Measurements from ENCODE around the gene TRIP12. TPM values are rescaled to one million over a fixed set of nuclear protein-coding genes. Genes with fewer than 3 reads are reported as not detected.
"Not testable (repeated sequence)": the region's sequence is repeated elsewhere in the genome, so short reads cannot be mapped to it uniquely, and the experiment has no call there.

Gene TRIP12
- polyA plus RNA-seq (2013, experiment 1 of 4), result 122 TPM
- 131 TPM for polyA plus RNA-seq (2013, experiment 2 of 4)
- polyA plus RNA-seq (2013, experiment 3 of 4), result 79.0 TPM
- 101 TPM for polyA plus RNA-seq (2013, experiment 4 of 4)

GRCh38 chr2:229921892-229922448 lies at the start of gene TRIP12:
Gene TRIP12, minus strand, starts transcription at chr2:229922009. Its CDS starts 41,930 bp downstream, at chr2:229880079.
- H3K27ac ChIP-seq (ENCODE audit: insufficient read depth, low read depth, low read length, poor library complexity, severe bottlenecking), result peak within 1 kb of the TSS; percentile 85
- H3K4me1 ChIP-seq (ENCODE audit: control insufficient read depth, insufficient read depth, low read length), result no peaks in the 10 kb centered on the region
- H3K4me3 ChIP-seq (ENCODE audit: insufficient read depth, low read depth, low read length), result peak within 1 kb of the TSS; percentile 94
- whole genome bisulfite sequencing, 2 experiments, result 0% methylated on average over 49 of the region's 49 CpGs
- H3K27me3 ChIP-seq (ENCODE audit: control insufficient read depth, insufficient read depth, low read length, poor library complexity, severe bottlenecking), result no peaks in the 10 kb centered on the region
- H3K36me3 ChIP-seq (ENCODE audit: control insufficient read depth, insufficient read depth, low read length), result no peaks in the 10 kb centered on the region
- no peaks in the 10 kb centered on the region for H3K9me3 ChIP-seq (ENCODE audit: control insufficient read depth, low read length)

DNA sequence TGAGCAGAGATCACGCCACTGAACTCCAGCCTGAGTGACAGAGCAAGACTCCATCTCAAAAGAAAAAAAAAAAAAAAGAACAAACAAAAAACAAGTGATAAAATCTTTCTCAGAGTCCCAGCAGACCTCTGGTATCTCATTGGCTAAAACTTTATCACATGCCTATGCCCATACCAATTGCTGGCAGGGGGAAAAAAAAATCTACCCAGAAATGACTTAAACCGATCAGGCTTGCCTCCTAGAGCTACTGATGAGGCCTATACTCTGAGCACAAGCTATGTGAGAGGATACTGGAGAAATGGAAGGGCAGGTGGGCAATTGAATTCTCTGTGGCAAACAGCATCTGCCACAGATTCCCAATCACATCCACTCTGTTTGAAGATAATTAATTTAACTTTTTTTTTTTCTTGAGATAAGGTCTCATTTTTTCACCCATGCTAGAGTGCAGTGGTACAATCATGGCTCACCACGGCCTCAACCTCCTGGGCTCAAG lies 49.5 kb upstream of the TRIP12 start:
- Histone ChIP-seq H3K36me3 (ENCODE audit: control insufficient read depth, insufficient read depth, low read length) (no peaks in the 10 kb centered on the region), H3K4me3 (ENCODE audit: insufficient read depth, low read depth, low read length) (no peak overlapping the region), H3K27ac (ENCODE audit: insufficient read depth, low read depth, low read length, poor library complexity, severe bottlenecking) (no peak overlapping the region), H3K9me3 (ENCODE audit: control insufficient read depth, low read length) (no peaks in the 10 kb centered on the region), H3K27me3 (ENCODE audit: control insufficient read depth, insufficient read depth, low read length, poor library complexity, severe bottlenecking) (no peaks in the 10 kb centered on the region), H3K4me1 (ENCODE audit: control insufficient read depth, insufficient read depth, low read length) (no peaks in the 10 kb centered on the region)
- WGBS, 2 experiments, result 88 to 93% methylated on average over 2 to 3 of the region's 3 CpGs

DNA sequence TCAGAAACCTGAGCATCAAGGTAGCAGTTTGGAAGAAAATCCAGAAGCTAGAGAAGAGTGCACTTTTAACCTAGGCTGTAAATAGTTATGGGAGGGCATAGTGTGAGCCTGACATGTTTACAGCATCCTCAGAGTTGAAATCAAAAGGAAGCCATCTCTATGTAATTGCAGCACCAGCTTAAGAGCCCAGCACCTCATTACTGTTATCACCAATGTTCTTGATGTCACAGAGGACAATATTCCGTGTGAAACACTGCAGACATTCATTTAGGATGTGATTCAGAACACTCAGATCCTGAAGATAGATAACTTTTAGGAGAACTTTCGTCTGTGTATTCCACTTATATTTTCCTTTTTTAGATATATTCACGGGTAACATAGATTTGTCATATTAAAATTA lies 48.6 kb upstream of the TRIP12 start:
- Histone ChIP-seq H3K4me3 (ENCODE audit: insufficient read depth, low read depth, low read length) (no peak overlapping the region), H3K27me3 (ENCODE audit: control insufficient read depth, insufficient read depth, low read length, poor library complexity, severe bottlenecking) (no peaks in the 10 kb centered on the region), H3K27ac (ENCODE audit: insufficient read depth, low read depth, low read length, poor library complexity, severe bottlenecking) (no peak overlapping the region), H3K9me3 (ENCODE audit: control insufficient read depth, low read length) (no peaks in the 10 kb centered on the region), H3K4me1 (ENCODE audit: control insufficient read depth, insufficient read depth, low read length) (no peaks in the 10 kb centered on the region), H3K36me3 (ENCODE audit: control insufficient read depth, insufficient read depth, low read length) (no peaks in the 10 kb centered on the region)
- 81 to 88% methylated on average over 1 of the region's 3 CpGs for WGBS, 2 experiments

- Histone ChIP-seq H3K4me1 (ENCODE audit: control insufficient read depth, insufficient read depth, low read length) (no peaks in the 10 kb centered on the region), H3K36me3 (ENCODE audit: control insufficient read depth, insufficient read depth, low read length) (no peaks in the 10 kb centered on the region), H3K9me3 (ENCODE audit: control insufficient read depth, low read length) (no peaks in the 10 kb centered on the region), H3K27ac (ENCODE audit: insufficient read depth, low read depth, low read length, poor library complexity, severe bottlenecking) (no peak overlapping the region), H3K4me3 (ENCODE audit: insufficient read depth, low read depth, low read length) (no peak overlapping the region), H3K27me3 (ENCODE audit: control insufficient read depth, insufficient read depth, low read length, poor library complexity, severe bottlenecking) (no peaks in the 10 kb centered on the region)
- 86 to 91% methylated on average over 3 of the region's 3 CpGs for WGBS, 2 experiments
Measured at GRCh38 chr2:229969921-229970320, 48.1 kb upstream of the TRIP12 start.

- H3K27me3 ChIP-seq (ENCODE audit: control insufficient read depth, insufficient read depth, low read length, poor library complexity, severe bottlenecking); H3K4me3 ChIP-seq (ENCODE audit: insufficient read depth, low read depth, low read length); H3K27ac ChIP-seq (ENCODE audit: insufficient read depth, low read depth, low read length, poor library complexity, severe bottlenecking); H3K9me3 ChIP-seq (ENCODE audit: control insufficient read depth, low read length); H3K36me3 ChIP-seq (ENCODE audit: control insufficient read depth, insufficient read depth, low read length); H3K4me1 ChIP-seq (ENCODE audit: control insufficient read depth, insufficient read depth, low read length): not testable (repeated sequence)
- WGBS, 2 experiments, result 90 to 94% methylated on average over 9 of the region's 9 CpGs
Measured at GRCh38 chr2:229963596-229963995, 41.8 kb upstream of the TRIP12 start.

DNA sequence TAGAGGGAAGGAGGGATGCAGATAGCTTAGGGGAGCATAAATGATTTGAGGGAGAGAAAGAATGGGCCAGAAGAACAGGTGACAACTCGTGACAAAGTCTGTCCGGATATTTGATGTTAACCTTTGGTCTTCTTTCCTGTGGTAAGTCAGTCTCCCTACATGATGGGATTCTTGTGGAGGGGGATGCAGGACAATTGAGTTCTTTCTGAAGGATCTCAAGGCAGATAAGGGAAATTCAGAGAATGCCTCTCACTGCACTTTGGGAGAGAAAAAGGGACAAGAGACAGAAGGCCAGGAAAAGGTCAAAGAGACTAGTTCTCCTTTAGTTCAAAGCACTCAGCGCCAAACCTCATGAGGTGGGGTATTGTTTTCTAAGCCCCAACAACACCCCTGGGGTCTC lies 34.7 kb upstream of the TRIP12 start:
- H3K36me3 ChIP-seq (ENCODE audit: control insufficient read depth, insufficient read depth, low read length), result no peaks in the 10 kb centered on the region
- no peak overlapping the region for H3K4me3 ChIP-seq (ENCODE audit: insufficient read depth, low read depth, low read length)
- H3K4me1 ChIP-seq (ENCODE audit: control insufficient read depth, insufficient read depth, low read length), result peaks cover 12% of the 10 kb centered on the region
- WGBS, 2 experiments, result 84 to 86% methylated on average over 3 of the region's 3 CpGs
- H3K9me3 ChIP-seq (ENCODE audit: control insufficient read depth, low read length), result no peaks in the 10 kb centered on the region
- no peak overlapping the region for H3K27ac ChIP-seq (ENCODE audit: insufficient read depth, low read depth, low read length, poor library complexity, severe bottlenecking)
- H3K27me3 ChIP-seq (ENCODE audit: control insufficient read depth, insufficient read depth, low read length, poor library complexity, severe bottlenecking), result no peaks in the 10 kb centered on the region

DNA sequence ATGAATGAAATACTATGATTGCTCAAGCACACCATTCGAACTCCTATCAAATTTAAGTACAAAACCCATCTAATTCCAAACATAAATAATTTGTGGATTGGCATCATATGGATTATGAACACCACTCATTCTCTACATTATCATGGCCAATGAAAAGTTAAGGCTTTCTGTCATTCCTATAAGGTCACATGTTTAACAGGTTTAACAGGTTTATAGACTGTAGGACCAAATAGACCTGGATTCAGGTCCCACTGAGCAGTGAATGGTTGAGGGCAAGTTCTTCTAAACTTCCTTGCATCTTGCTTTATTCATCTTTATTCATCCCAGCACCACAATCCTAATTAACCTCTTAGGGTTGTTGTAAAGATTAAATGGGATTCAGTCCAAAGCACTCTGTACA lies 33.9 kb upstream of the TRIP12 start:
- H3K9me3 ChIP-seq (ENCODE audit: control insufficient read depth, low read length), result no peaks in the 10 kb centered on the region
- H3K36me3 ChIP-seq (ENCODE audit: control insufficient read depth, insufficient read depth, low read length), result no peaks in the 10 kb centered on the region
- no peak overlapping the region for H3K27ac ChIP-seq (ENCODE audit: insufficient read depth, low read depth, low read length, poor library complexity, severe bottlenecking)
- no CpG with 5 or more reads among the region's 1 CpG for WGBS, 2 experiments
- H3K4me1 ChIP-seq (ENCODE audit: control insufficient read depth, insufficient read depth, low read length), result peaks cover 12% of the 10 kb centered on the region
- no peaks in the 10 kb centered on the region for H3K27me3 ChIP-seq (ENCODE audit: control insufficient read depth, insufficient read depth, low read length, poor library complexity, severe bottlenecking)
- H3K4me3 ChIP-seq (ENCODE audit: insufficient read depth, low read depth, low read length), result no peak overlapping the region

DNA sequence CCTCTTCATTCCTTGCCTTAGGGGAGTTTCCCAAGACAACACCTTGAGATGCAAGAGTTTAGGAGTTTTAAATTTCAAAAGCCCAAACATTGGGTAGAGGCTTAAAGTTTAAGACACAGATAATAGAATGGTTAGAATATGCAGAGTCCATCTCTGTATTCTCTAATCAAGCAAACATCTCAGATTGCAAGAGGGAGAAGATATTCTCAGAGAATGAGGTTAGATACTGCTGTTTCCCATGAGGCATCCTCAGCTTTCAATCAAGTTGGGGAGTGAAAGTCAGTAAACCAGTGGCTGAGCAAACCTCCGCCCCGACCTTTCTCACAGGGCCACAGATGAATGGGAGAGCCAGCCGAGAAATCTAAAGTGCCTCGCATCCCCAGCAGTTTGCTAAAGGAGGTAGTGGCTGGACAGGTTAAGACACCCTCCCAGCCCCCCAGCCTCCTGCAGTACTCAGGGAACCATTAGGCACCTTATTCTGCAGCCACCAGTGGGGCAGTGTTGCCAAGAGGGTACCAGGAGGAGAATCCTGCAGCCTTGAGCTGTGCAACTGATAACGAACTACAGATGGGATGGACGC lies 30.5 kb upstream of the TRIP12 start:
- no peak overlapping the region for H3K4me3 ChIP-seq (ENCODE audit: insufficient read depth, low read depth, low read length)
- 85 to 91% methylated on average over 6 of the region's 6 CpGs for WGBS, 2 experiments
- peaks cover 12% of the 10 kb centered on the region for H3K4me1 ChIP-seq (ENCODE audit: control insufficient read depth, insufficient read depth, low read length)
- H3K27me3 ChIP-seq (ENCODE audit: control insufficient read depth, insufficient read depth, low read length, poor library complexity, severe bottlenecking), result no peaks in the 10 kb centered on the region
- H3K27ac ChIP-seq (ENCODE audit: insufficient read depth, low read depth, low read length, poor library complexity, severe bottlenecking), result no peak overlapping the region
- H3K9me3 ChIP-seq (ENCODE audit: control insufficient read depth, low read length), result no peaks in the 10 kb centered on the region
- H3K36me3 ChIP-seq (ENCODE audit: control insufficient read depth, insufficient read depth, low read length), result no peaks in the 10 kb centered on the region

DNA sequence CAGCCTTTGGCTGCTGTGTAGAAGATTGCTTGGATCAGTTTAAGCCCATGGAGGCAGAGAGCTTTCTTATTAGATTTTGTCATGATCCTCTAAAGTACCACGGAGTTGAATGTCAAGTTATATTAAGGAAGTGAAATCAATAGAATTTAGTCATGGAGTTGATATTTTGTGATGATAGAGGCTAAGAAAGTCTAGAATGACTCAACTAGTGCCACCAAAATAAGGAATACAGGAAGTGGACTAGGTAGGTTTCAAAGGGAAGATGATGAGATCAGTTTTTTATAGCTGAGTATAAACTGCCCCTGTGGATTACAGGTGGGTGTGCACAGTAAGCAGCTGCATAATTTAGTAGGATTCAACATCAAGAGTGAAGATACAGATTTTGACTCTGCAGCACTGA lies 25.7 kb upstream of the TRIP12 start:
- H3K4me1 ChIP-seq (ENCODE audit: control insufficient read depth, insufficient read depth, low read length), result no peaks in the 10 kb centered on the region
- no peaks in the 10 kb centered on the region for H3K36me3 ChIP-seq (ENCODE audit: control insufficient read depth, insufficient read depth, low read length)
- no peaks in the 10 kb centered on the region for H3K27me3 ChIP-seq (ENCODE audit: control insufficient read depth, insufficient read depth, low read length, poor library complexity, severe bottlenecking)
- WGBS, 2 experiments, result 86 to 90% methylated on average over 1 of the region's 1 CpG
- no peaks in the 10 kb centered on the region for H3K9me3 ChIP-seq (ENCODE audit: control insufficient read depth, low read length)
- H3K4me3 ChIP-seq (ENCODE audit: insufficient read depth, low read depth, low read length), result no peak overlapping the region
- no peak overlapping the region for H3K27ac ChIP-seq (ENCODE audit: insufficient read depth, low read depth, low read length, poor library complexity, severe bottlenecking)

GRCh38 chr2:229945975-229946374 lies 24.2 kb upstream of the TRIP12 start:
- no peaks in the 10 kb centered on the region for H3K4me1 ChIP-seq (ENCODE audit: control insufficient read depth, insufficient read depth, low read length)
- H3K4me3 ChIP-seq (ENCODE audit: insufficient read depth, low read depth, low read length), result no peak overlapping the region
- H3K9me3 ChIP-seq (ENCODE audit: control insufficient read depth, low read length), result no peaks in the 10 kb centered on the region
- no peaks in the 10 kb centered on the region for H3K27me3 ChIP-seq (ENCODE audit: control insufficient read depth, insufficient read depth, low read length, poor library complexity, severe bottlenecking)
- no peaks in the 10 kb centered on the region for H3K36me3 ChIP-seq (ENCODE audit: control insufficient read depth, insufficient read depth, low read length)
- H3K27ac ChIP-seq (ENCODE audit: insufficient read depth, low read depth, low read length, poor library complexity, severe bottlenecking), result no peak overlapping the region
- 94 to 95% methylated on average over 8 of the region's 8 CpGs for WGBS, 2 experiments

Data from ectodermal cell (in vitro differentiated cells).